GM12878 (cell line): Measurements from ENCODE around the gene XAB2. TPM values are rescaled to one million over a fixed set of nuclear protein-coding genes. Genes with fewer than 3 reads are reported as not detected.
A peak's percentile ranks its signal among the peaks of the same experiment; 100 is the strongest.

ENCODE experiments used
- BRCA1 ChIP-seq: IDR thresholded peaks from 2 replicates; pipeline ENCODE4 v1.6.1; 2011; ENCODE audit warnings: low read depth, low read length, improper control_type of control experiment
- CHD1 ChIP-seq: IDR thresholded peaks from 2 replicates; pipeline ENCODE4 v1.6.1; 2012; ENCODE audit warnings: low read depth, low read length, improper control_type of control experiment
- GABPA ChIP-seq: IDR thresholded peaks from 2 replicates; pipeline ENCODE4 v1.6.1; 2014; ENCODE audit warnings: antibody characterized with exemption, low read depth, mild to moderate bottlenecking, inconsistent platforms
- IKZF1 ChIP-seq: fragments of 450-650 bp; conservative IDR thresholded peaks from 2 replicates; pipeline ENCODE4 v1.6.1; 2017; ENCODE audit warnings: antibody characterized with exemption, mild to moderate bottlenecking
- IRF3 ChIP-seq: fragments of 450-650 bp; IDR thresholded peaks from 2 replicates; pipeline ENCODE4 v1.6.1; 2014; ENCODE audit warnings: mild to moderate bottlenecking
- KLF5 ChIP-seq: fragments of 450-650 bp; IDR thresholded peaks from 2 replicates; pipeline ENCODE4 v1.6.1; 2014; ENCODE audit warnings: mild to moderate bottlenecking; ENCODE audit not compliant: partially characterized antibody
- MLLT1 ChIP-seq: fragments of 450-650 bp; IDR thresholded peaks from 2 replicates; pipeline ENCODE4 v1.6.1; 2016; ENCODE audit warnings: mild to moderate bottlenecking
- MXI1 ChIP-seq: fragments of 150-350 bp; IDR thresholded peaks from 2 replicates; pipeline ENCODE4 v1.6.1; 2011; ENCODE audit warnings: low read depth, mild to moderate bottlenecking, inconsistent platforms, low read length, improper control_type of control experiment
- NBN ChIP-seq: fragments of 450-650 bp; IDR thresholded peaks from 2 replicates; pipeline ENCODE4 v1.6.1; 2016
- SMARCA5 ChIP-seq: fragments of 450-650 bp; IDR thresholded peaks from 2 replicates; pipeline ENCODE4 v1.6.1; 2017; ENCODE audit warnings: mild to moderate bottlenecking
- SREBF2 ChIP-seq: IDR thresholded peaks from 2 replicates; pipeline ENCODE4 v1.6.1; 2012; ENCODE audit warnings: mild to moderate bottlenecking, low read length
- SUZ12 ChIP-seq: fragments of 200-600 bp; sonication (generic); IDR thresholded peaks from one replicate; pipeline ENCODE4 v1.6.1; 2018; ENCODE audit warnings: antibody characterized with exemption, mild to moderate bottlenecking; ENCODE audit not compliant: unreplicated experiment
- TBL1XR1 ChIP-seq: IDR thresholded peaks from 2 replicates; pipeline ENCODE4 v1.6.1; 2012; ENCODE audit warnings: low read depth, low read length, improper control_type of control experiment
- ZBTB33 ChIP-seq: fragments of 450-650 bp; IDR thresholded peaks from 2 replicates; pipeline ENCODE4 v1.6.1; 2017; ENCODE audit warnings: mild to moderate bottlenecking
- ZBTB4 ChIP-seq: fragments of 450-650 bp; formaldehyde crosslinking; IDR thresholded peaks from 2 replicates; pipeline ENCODE4 v1.4.0; 2022; ENCODE audit warnings: mild to moderate bottlenecking, moderate library complexity
- ZNF217 ChIP-seq: fragments of 450-650 bp; IDR thresholded peaks from 2 replicates; pipeline ENCODE4 v1.6.1; 2017; ENCODE audit warnings: antibody characterized with exemption, mild to moderate bottlenecking
- ZNF24 ChIP-seq: fragments of 450-650 bp; IDR thresholded peaks from 2 replicates; pipeline ENCODE4 v1.6.1; 2017; ENCODE audit warnings: antibody characterized with exemption, mild to moderate bottlenecking
- polyA plus RNA-seq, 11 experiments: library from polyadenylated mRNA; depleted of rRNA in 4 of 11; unstranded in 6 of 11; stranded (reverse) in 5 of 11; fragments of >200 nt; fragmentation: Nextera tagmentation in 4 of 11; fragmentation: Illumina TruSeq in 1 of 11; extraction: Ambion mirVana in 4 of 11; extraction: Trizol in 1 of 11; gene quantifications; 1 replicate in 1 of 11; 2 replicates in 10 of 11; pipeline versions ENCODE4 v1.2.1 to v1.2.3, GENCODE V29; 2011 to 2016; ENCODE audit warnings: inconsistent platforms in 2 of 11, missing spikeins in 2 of 11, low read depth in 1 of 11
- total RNA-seq, 4 experiments: library from RNA; depleted of rRNA in 3 of 4; stranded (reverse); fragments of >200 nt in 3 of 4; fragmentation: Illumina TruSeq in 1 of 4; extraction: Trizol in 1 of 4; gene quantifications; 2 replicates each; pipeline versions ENCODE4 v1.2.1 to v1.2.3, GENCODE V29; 2013 to 2021
- TF ChIP-seq, protein P1 (sequence below): IDR thresholded peaks from 2 replicates; pipeline ENCODE4 v1.6.1; 2011; ENCODE audit warnings: borderline replicate concordance, low read depth, mild to moderate bottlenecking, moderate library complexity, low read length; ENCODE audit not compliant: insufficient read depth, poor library complexity, severe bottlenecking
- TF ChIP-seq, protein P2 (sequence below): fragments of 450-650 bp; IDR thresholded peaks from 2 replicates; pipeline ENCODE4 v1.6.1; 2018; ENCODE audit warnings: mild to moderate bottlenecking, low read depth, moderate library complexity; ENCODE audit not compliant: partially characterized antibody

XAB2 gene
- total and polyA plus RNA-seq, 10 of the 15 experiments (the other 5 are each of a cell fraction or from before 2014, with no cell fraction given) = 0.34 to 45.1 (median 18.8) TPM

DNA sequence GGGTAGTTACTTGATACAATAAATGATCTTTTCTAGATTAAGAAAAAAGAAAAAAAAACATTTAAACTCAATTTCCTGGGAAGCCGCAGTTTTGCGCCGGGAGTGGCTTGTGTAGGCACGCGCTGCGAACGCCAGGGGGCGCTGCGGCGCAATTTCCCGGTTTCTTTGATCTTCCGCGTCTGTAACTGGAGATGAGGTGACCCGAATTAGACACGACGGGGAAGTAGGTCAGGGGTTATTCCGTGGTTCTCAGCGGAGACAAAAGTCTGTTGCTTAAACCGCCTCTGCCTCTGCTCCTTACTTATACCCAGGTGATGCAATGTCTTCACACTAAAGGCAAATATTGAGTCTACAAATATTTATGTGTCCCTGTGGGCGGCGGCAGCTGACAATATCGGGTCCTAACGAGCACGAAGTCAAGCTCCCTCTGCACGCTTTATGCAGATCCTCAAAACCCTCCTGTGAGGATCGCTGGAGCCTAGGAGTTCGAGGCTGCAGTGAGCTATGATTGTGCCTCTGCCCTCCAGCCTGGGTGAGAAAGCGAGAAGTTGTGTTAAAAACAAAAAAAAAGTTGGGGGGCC, 22.8 kb upstream of the XAB2 start (continued):
- TF ChIP-seq ZBTB4 (CRISPR knock-in tag) (no peak), ZBTB33 (no peak), ZNF24 (no peak), GABPA (no peak), SREBF2 (no peak), CHD1 (no peak), NBN (0 out of 2 replicates have a peak, but pooled peaks have one; percentile 48), TBL1XR1 (peak; percentile 41; the same call in 1 of the 2 replicates), MXI1 (0 out of 2 replicates have a peak, but pooled peaks have one; percentile 10), IRF3 (no peak), IKZF1 (peak; percentile 76), ZNF217 (no peak), KLF5 (no peak), SUZ12 (no peak), SMARCA5 (no peak; the same call in 1 of the 2 replicates), MLLT1 (no peak), BRCA1 (no peak)
- TF ChIP-seq, protein P1, sequence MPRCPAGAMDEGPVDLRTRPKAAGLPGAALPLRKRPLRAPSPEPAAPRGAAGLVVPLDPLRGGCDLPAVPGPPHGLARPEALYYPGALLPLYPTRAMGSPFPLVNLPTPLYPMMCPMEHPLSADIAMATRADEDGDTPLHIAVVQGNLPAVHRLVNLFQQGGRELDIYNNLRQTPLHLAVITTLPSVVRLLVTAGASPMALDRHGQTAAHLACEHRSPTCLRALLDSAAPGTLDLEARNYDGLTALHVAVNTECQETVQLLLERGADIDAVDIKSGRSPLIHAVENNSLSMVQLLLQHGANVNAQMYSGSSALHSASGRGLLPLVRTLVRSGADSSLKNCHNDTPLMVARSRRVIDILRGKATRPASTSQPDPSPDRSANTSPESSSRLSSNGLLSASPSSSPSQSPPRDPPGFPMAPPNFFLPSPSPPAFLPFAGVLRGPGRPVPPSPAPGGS = no peak
- TF ChIP-seq, protein P2, sequence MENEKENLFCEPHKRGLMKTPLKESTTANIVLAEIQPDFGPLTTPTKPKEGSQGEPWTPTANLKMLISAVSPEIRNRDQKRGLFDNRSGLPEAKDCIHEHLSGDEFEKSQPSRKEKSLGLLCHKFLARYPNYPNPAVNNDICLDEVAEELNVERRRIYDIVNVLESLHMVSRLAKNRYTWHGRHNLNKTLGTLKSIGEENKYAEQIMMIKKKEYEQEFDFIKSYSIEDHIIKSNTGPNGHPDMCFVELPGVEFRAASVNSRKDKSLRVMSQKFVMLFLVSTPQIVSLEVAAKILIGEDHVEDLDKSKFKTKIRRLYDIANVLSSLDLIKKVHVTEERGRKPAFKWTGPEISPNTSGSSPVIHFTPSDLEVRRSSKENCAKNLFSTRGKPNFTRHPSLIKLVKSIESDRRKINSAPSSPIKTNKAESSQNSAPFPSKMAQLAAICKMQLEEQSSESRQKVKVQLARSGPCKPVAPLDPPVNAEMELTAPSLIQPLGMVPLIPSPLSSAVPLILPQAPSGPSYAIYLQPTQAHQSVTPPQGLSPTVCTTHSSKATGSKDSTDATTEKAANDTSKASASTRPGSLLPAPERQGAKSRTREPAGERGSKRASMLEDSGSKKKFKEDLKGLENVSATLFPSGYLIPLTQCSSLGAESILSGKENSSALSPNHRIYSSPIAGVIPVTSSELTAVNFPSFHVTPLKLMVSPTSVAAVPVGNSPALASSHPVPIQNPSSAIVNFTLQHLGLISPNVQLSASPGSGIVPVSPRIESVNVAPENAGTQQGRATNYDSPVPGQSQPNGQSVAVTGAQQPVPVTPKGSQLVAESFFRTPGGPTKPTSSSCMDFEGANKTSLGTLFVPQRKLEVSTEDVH = no peak
